ENCODE measurements around the gene SCYGR4.
"Not testable (repeated sequence)": the region's sequence is repeated elsewhere in the genome, so short reads cannot be mapped to it uniquely, and the experiment has no call there.

The SCYGR4 gene

DNA sequence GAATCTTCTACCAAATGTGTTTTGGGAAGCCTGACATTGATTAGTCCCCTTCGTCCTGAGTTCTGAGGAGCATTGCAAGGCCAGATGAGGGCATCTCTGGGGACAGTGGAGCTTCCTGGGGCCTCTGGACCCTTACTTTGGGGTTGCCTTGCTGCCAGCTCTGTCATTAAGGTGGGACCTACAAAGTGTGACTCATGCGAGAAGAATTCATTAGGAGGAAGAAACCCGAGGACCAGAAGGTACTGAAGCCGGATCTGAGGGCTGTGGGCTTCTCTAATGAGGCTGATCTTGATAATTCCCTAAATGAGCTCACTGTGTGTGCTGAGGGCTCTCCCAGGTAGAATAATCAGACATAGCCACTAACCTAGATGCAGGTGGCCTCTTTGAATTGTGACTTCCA lies 19.3 kb upstream of the SCYGR4 start:
- TF ChIP-seq, protein P1, sequence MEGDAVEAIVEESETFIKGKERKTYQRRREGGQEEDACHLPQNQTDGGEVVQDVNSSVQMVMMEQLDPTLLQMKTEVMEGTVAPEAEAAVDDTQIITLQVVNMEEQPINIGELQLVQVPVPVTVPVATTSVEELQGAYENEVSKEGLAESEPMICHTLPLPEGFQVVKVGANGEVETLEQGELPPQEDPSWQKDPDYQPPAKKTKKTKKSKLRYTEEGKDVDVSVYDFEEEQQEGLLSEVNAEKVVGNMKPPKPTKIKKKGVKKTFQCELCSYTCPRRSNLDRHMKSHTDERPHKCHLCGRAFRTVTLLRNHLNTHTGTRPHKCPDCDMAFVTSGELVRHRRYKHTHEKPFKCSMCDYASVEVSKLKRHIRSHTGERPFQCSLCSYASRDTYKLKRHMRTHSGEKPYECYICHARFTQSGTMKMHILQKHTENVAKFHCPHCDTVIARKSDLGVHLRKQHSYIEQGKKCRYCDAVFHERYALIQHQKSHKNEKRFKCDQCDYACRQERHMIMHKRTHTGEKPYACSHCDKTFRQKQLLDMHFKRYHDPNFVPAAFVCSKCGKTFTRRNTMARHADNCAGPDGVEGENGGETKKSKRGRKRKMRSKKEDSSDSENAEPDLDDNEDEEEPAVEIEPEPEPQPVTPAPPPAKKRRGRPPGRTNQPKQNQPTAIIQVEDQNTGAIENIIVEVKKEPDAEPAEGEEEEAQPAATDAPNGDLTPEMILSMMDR (conservative IDR thresholded peaks at IDR 0.05; ENCODE audit: low read length), result no peak
- TF ChIP-seq EZH2phosphoT487 (IDR thresholded peaks at IDR 0.05; ENCODE audit: borderline replicate concordance), result no peak
- Histone ChIP-seq H3K36me3 (ENCODE audit: insufficient read depth, low read length) (no peaks in the 10 kb centered on the region), H3K27me3 (ENCODE audit: insufficient read depth, low read length, poor library complexity, severe bottlenecking) (no peaks in the 10 kb centered on the region), H3K4me2 (ENCODE audit: low read depth, low read length, poor library complexity, severe bottlenecking) (no peak overlapping the region), H3F3A (ENCODE audit: low read depth) (no peaks in the 10 kb centered on the region), H4K20me1 (ENCODE audit: insufficient read depth, low read length, poor library complexity, severe bottlenecking) (no peaks in the 10 kb centered on the region), H3K9me2 (replicated peaks; ENCODE audit: low read depth, low read length) (no peaks in the 10 kb centered on the region), H3K79me2 (ENCODE audit: insufficient read depth, low read length) (no peaks in the 10 kb centered on the region), H3K9me3 (ENCODE audit: insufficient read depth, low read depth, low read length) (no peaks in the 10 kb centered on the region), H3K4me1 (ENCODE audit: insufficient read depth, low read length, poor library complexity, severe bottlenecking) (no peaks in the 10 kb centered on the region), H3K9ac (ENCODE audit: low read depth, low read length, poor library complexity, severe bottlenecking) (no peak overlapping the region), H3K4me3 (ENCODE audit: low read length, poor library complexity, severe bottlenecking) (no peak overlapping the region), H2AFZ (ENCODE audit: low read length) (no peak overlapping the region)

DNA sequence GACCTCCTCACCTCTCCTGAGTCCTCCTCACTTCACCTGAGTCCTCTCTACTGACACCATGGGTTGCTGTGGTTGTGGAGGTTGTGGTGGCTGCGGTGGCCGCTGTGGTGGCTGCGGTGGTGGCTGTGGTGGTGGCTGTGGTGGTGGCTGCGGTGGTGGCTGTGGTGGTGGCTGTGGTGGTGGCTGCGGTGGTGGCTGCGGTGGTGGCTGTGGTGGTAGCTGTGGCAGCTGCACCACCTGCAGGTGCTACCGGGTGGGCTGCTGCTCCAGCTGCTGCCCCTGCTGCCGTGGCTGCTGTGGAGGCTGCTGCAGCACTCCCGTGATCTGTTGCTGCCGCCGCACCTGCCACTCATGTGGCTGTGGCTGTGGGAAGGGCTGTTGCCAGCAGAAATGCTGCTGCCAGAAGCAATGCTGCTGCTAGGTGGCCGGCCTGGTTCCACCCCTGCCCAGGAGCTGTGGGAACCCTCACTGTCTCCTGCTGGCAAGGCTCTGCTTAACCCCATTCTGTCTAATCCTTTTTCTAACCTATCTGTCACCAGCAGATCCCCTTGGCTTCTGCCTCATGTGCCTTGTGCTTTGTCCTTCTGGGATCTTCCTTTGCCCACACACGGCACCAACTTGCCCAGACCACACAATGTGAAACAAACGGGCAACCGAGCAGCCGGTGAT lies 18.3 kb upstream of the SCYGR4 start, which contains the start of gene SCYGR2:
Gene SCYGR2, plus strand, starts transcription at position 59 of the 669 bp plus-strand sequence. Its CDS starts 0 bp downstream, at position 59.
- H3K4me3 ChIP-seq (ENCODE audit: low read length, poor library complexity, severe bottlenecking); H4K20me1 ChIP-seq (ENCODE audit: insufficient read depth, low read length, poor library complexity, severe bottlenecking); H3K36me3 ChIP-seq (ENCODE audit: insufficient read depth, low read length); H3K9ac ChIP-seq (ENCODE audit: low read depth, low read length, poor library complexity, severe bottlenecking); H3K27me3 ChIP-seq (ENCODE audit: insufficient read depth, low read length, poor library complexity, severe bottlenecking); H3F3A ChIP-seq (ENCODE audit: low read depth); H3K9me2 ChIP-seq (replicated peaks; ENCODE audit: low read depth, low read length); H3K9me3 ChIP-seq (ENCODE audit: insufficient read depth, low read depth, low read length); H3K79me2 ChIP-seq (ENCODE audit: insufficient read depth, low read length); H3K4me2 ChIP-seq (ENCODE audit: low read depth, low read length, poor library complexity, severe bottlenecking); H3K4me1 ChIP-seq (ENCODE audit: insufficient read depth, low read length, poor library complexity, severe bottlenecking); H2AFZ ChIP-seq (ENCODE audit: low read length): not testable (repeated sequence)

DNA sequence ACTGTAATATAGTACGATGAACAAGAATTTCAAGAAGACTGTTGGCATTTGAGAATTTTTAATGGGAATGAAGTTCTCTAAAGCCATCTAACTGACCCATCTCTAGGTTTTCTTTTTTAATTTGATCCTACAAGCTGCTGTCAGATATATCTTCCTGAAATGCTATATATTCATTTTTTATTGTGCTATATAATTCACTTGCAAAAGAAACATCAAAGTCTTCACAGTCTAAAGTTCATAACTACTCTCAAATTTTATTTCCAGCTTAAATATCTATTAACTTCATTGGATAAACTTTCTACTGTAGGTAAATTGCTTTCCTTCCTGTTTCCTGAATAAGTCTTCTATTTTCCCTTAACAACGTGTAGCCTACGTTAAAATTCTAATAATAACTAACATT lies 14.9 kb upstream of the SCYGR4 start:
- H3F3A ChIP-seq (ENCODE audit: low read depth), result no peaks in the 10 kb centered on the region
- no peaks in the 10 kb centered on the region for H3K27me3 ChIP-seq (ENCODE audit: insufficient read depth, low read length, poor library complexity, severe bottlenecking)
- no peaks in the 10 kb centered on the region for H4K20me1 ChIP-seq (ENCODE audit: insufficient read depth, low read length, poor library complexity, severe bottlenecking)
- H3K4me1 ChIP-seq (ENCODE audit: insufficient read depth, low read length, poor library complexity, severe bottlenecking), result no peaks in the 10 kb centered on the region
- TF ChIP-seq EZH2phosphoT487 (IDR thresholded peaks at IDR 0.05; ENCODE audit: borderline replicate concordance), result no peak
- TF ChIP-seq, protein P1 (conservative IDR thresholded peaks at IDR 0.05; ENCODE audit: low read length), result no peak
- H3K9me2 ChIP-seq (replicated peaks; ENCODE audit: low read depth, low read length), result no peaks in the 10 kb centered on the region
- H3K79me2 ChIP-seq (ENCODE audit: insufficient read depth, low read length), result no peaks in the 10 kb centered on the region
- H3K36me3 ChIP-seq (ENCODE audit: insufficient read depth, low read length), result no peaks in the 10 kb centered on the region
- no peak overlapping the region for H3K4me3 ChIP-seq (ENCODE audit: low read length, poor library complexity, severe bottlenecking)
- no peak overlapping the region for H3K4me2 ChIP-seq (ENCODE audit: low read depth, low read length, poor library complexity, severe bottlenecking)
- no peak overlapping the region for H2AFZ ChIP-seq (ENCODE audit: low read length)
- H3K9me3 ChIP-seq (ENCODE audit: insufficient read depth, low read depth, low read length), result no peaks in the 10 kb centered on the region
- H3K9ac ChIP-seq (ENCODE audit: low read depth, low read length, poor library complexity, severe bottlenecking), result no peak overlapping the region

DNA sequence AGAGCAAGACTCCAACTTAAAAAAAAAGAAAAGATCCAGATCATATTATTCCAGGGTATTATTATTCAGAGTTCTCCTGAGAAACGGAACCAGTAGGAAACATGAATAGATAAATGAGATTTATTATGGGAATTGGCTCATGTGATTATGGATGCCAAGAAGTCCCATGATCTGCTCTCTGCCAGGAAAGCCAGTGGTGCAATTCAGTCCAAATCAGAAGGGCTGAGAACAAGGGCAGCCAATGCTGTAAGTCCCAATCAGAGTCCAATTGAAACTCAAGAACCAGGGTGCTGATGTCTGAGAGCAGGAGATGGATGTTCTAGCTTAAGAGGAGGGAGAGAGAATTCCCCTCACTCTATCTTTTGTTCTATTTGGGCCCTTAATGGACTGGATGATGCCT lies 10.8 kb upstream of the SCYGR4 start:
- no peak overlapping the region for H2AFZ ChIP-seq (ENCODE audit: low read length)
- no peaks in the 10 kb centered on the region for H3F3A ChIP-seq (ENCODE audit: low read depth)
- no peak overlapping the region for H3K4me3 ChIP-seq (ENCODE audit: low read length, poor library complexity, severe bottlenecking)
- H3K9me2 ChIP-seq (replicated peaks; ENCODE audit: low read depth, low read length), result no peaks in the 10 kb centered on the region
- H3K4me2 ChIP-seq (ENCODE audit: low read depth, low read length, poor library complexity, severe bottlenecking), result no peak overlapping the region
- H3K36me3 ChIP-seq (ENCODE audit: insufficient read depth, low read length), result no peaks in the 10 kb centered on the region
- no peaks in the 10 kb centered on the region for H4K20me1 ChIP-seq (ENCODE audit: insufficient read depth, low read length, poor library complexity, severe bottlenecking)
- H3K4me1 ChIP-seq (ENCODE audit: insufficient read depth, low read length, poor library complexity, severe bottlenecking), result no peaks in the 10 kb centered on the region
- no peaks in the 10 kb centered on the region for H3K27me3 ChIP-seq (ENCODE audit: insufficient read depth, low read length, poor library complexity, severe bottlenecking)
- no peaks in the 10 kb centered on the region for H3K9me3 ChIP-seq (ENCODE audit: insufficient read depth, low read depth, low read length)
- no peaks in the 10 kb centered on the region for H3K79me2 ChIP-seq (ENCODE audit: insufficient read depth, low read length)
- no peak overlapping the region for H3K9ac ChIP-seq (ENCODE audit: low read depth, low read length, poor library complexity, severe bottlenecking)
- TF ChIP-seq, protein P1 (conservative IDR thresholded peaks at IDR 0.05; ENCODE audit: low read length), result no peak
